DMS79 treated with DMSO at 0.1 percent for 48 hours (cell line): ENCODE results near the gene DPCD.
"Not testable (repeated sequence)": the region's sequence is repeated elsewhere in the genome, so short reads cannot be mapped to it uniquely, and the experiment has no call there.

Source experiments
- DNase-seq: peaks from one replicate; lab custom pipeline; 2025; lab: John Stamatoyannopoulos, UW

Gene DPCD

DNA sequence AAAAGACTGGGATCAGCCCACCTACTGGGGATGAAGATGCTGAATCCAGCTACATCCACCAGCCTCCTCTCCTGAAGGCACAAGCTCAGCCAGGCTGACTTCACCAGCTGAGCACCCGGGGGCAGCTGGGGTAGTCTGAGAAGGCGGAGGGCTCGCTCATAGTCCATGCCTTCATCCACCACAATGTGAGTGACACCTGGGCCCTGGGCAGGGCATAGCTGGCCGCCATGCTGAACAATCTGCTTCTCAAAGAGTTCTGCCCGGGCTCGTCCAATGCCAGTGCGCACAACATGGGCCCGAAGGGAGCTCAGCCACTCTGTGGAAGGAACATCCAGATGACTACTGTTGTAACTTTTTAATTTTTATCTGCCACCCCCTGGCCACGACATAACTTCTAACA lies 2.3 kb upstream of the DPCD start:
- no peak for DNase-seq

DNA sequence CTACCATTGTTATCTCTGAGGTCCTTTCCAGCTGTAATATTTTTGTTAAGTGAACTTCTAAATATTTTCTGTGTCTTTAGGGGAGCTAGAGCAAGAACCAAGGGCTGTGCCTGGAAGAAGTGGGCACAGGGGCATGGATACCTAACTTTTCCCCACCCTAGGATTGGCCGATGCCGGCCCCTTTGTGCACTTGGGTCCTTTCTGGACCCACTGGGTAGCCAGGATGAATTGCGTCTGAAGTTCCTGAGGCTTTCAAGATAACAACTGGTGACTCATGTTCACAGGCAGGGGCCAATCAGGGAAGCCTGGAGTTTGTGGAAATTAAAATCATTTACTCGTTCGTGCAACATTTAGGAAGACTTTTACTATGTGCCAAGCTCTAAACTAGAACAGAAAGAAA lies 758 bp downstream of the DPCD start:
- no peak for DNase-seq

DNA sequence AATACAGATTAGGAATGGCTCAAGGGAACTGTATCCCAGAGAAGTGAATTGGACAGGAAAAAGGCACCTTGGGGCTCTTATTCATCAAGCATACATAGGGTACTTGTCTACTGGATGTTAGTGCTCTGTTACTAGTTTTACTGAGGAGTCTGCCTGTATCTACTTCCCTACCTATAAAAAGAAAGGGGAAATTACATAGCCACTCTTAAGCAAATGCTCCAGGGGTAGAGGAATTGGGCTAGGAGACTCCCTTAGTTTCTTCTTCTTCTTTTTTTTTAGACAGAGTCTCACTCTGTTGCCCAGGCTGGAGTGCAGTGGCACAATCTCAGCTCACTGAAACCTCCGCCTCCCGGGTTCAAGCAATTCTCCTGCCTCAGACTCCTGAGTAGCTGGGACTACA lies 5.2 kb downstream of the DPCD start:
- not testable (repeated sequence) for DNase-seq

DNA sequence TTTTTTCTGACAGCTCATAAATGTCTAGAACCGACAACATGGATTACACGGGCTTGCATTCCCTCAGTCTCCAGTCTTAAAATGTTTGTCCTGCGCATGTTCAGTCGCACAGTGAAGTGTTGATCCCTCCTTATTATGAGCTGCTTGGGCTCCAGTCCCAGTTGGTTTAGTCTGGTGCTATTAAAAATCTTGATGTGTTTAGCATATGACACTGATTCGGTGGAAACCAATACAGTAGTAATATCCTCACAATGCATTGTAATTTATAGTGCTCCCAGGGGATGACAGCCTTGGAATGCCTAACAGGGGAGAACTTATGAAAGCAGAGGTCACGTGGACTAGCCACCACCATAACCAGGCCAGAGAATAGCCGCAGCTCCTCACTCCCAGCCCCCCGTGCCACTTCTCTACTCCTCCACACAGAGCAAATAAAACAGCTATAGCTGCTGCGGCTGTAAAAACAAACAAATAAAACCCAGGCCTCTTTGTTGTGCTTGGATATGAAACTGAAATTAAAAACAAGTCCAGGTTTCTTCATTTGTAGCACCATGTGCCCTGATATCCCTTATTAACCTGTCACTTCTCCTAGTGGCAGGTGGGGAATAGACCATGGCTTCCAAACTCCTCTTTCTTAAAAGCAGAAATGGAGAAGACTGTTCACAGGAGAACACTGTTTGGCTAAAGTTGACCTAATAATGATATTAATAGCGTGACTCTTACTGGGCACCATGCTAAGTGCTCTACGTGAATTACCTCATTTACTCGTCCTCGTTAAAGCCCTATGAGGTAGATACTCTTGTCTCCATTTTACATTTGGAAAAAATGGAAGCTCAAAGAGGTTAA lies 7.7 kb downstream of the DPCD start:
- peak; percentile 53 for DNase-seq

DNA sequence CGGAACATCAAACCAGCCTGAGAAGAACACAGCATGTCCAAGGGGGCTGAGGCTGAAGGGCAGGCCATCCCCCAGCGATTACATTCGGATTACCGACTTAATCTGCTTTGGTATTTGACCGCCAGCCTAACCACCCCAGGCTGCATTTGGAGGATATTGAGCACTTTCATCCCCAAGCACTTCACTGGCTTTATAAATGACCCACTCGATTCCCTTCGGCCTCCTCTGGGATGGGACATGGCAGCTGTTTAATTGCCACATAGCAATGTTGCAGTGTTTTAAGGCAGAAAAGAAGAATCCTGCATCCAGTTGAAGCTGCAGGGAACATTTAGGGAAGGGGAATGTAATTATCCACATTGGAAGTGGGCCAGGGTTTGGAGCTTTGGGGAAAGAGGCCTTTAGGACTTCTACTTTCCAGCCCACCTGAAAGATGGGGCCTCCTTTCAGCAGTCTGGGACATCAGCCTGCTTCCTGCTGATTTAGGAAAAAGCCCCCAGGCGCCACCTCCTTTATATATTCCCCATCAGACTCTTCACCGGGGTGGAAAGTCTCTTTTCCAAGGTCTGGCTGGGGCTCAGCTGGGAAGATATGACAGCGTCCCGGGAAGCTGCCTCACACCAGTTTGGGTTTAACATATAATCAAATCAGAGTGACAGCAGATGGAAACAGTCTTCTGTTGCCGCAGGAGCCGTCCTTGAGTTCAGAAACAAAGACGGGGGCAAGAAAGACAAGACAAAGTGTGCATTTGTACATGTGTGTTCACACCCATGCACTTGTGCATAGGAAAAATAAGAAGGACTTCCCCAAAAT lies 9.2 kb downstream of the DPCD start:
- no peak for DNase-seq

DNA sequence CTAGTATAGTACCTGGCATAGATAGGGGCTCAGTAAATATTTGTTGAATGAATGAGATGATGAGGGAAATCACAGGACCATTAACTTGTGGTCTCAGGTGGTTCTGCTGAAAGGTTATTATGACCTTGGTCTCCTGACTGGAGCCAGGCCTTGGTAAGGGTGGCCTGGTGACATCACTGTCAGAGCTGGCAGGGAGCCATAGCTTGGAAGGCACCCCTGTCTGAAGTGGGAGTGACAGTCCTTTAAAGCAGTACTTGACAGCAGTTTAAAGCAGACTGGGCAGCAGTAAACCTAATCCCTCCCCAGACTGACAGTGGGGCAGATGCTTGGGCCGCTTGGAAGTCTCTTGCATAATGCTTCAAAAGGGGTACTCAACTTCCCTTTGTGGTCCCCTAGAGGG lies 13.4 kb downstream of the DPCD start:
- peak; percentile 27 for DNase-seq

DNA sequence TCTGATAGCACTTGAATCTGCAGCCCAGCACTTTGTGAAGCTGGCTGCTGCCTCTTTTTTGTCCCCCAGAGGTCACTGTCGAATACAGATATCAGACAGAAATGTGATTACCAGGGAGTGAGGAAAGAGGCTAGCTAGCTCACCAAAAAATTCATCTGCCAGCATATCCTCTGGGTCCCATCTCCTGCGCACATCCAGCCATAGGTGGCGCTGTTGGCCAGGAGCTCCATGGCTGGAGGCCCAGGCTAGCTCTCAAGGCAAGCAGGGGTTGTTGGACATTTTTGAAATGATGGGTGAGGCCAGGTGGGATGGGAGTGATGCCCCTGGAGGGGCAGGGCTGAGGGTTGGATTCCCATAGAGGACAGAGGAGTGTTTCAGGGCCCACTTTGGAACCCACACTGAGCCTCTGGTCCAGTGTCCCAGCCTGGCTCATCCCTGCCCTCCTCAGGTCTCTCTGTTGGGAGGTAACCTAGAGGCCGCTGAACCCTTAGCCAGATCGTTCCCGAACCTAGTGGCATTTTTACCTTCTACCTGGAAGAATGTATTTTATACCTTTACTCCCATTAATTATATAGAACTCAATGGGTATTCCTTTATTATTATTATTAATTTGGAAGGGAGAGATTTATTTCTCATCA lies 14.8 kb downstream of the DPCD start:
- peak; percentile 54 for DNase-seq

DNA sequence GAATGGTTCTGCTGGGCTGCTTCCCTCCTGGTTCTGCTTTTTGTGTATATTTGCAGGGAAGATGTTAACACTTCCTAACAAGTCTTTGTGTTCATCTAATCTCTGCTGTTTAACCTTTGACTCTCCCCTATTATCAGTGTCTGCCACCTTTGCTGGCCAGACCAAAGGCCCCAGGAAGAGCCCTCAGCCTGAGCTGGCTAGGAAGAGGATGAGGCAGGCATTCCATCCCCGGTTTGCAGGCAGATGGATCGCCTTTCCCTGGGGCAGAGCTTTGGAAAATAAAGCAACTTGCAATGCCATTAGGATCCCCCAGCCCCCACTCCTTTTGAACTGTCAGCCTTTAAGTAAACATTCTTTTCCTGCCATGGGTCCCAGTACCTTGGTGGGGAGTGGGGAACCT lies 19.0 kb downstream of the DPCD start:
- DNase-seq = no peak

DNA sequence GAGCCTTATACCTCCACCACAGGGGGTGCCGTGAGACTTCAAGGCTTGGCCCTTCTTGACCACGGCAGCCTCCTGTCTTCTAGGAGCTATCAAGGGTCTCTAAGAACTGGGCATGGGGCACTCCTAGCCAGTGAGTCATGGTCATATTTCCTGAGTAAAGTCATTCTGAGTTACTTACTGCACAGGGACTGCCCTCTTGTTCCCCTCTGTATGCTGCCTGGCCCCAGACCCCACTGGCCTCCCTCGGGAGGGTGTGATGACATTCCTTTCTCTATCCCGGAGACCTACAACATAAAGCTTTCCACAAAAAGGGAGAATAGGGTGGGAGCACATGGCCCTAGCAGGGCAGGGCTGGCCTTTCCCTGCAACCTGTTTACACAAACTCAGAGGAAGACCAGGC lies 21.4 kb downstream of the DPCD start:
- DNase-seq = no peak

DNA sequence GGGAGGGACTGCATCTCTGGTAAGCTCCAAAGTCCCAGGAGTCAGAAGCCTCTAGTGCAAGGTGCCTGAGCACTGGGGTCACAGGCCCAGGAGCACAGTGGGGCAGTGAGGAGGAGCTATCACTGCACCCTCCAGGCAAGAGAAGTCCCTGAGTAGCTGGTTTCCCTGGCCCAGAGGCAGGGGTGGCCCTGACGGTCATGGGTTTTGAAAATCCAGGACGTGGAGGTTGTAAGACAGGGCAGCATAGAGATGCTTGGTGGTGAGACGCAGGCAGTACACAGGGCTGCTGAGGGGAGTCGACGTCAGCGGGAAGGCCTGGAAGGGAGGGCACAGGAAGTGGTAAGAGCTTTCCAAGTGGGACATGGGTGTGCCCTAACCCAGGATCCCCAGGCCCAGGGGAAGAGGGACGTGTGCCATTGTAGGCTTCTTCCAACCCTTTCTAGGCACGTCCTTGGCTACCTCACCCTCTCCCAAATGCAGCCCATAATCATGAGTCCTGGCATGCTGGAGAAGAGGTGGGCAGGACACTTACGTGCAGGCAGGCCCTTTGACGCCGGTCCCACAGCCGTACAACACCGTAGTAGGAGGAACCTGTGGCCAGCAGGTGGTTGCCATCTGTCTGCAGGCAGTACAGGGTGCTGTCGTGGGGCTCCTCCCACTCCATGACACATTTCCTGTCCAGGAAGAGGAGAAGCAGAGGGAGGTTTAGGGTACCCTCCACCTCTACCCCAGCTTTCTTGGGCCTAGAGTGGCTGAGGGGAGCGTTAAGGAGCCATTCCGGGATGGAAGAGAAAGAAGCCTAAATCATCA lies 23.2 kb downstream of the DPCD start:
- no peak for DNase-seq

DNA sequence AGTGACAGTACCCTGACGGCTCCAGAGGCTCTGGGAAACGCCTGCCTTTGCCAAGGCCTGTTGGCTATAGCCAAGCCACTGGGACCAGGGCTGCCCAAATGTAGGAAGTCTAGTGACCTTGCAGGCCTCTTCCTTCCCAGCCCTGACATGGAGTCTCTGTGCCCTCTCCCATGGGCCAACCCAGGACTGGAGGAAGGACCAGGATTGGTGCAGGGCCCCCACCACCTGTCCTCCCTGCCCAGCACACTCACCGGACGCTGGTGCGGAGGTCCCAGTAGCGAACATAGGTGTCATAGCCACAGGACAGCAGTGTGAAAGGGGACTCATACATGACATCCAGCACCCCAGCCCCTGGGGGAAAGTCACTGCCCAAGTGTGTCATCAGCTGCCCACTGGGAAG lies 24.0 kb downstream of the DPCD start:
- no peak for DNase-seq

DNA sequence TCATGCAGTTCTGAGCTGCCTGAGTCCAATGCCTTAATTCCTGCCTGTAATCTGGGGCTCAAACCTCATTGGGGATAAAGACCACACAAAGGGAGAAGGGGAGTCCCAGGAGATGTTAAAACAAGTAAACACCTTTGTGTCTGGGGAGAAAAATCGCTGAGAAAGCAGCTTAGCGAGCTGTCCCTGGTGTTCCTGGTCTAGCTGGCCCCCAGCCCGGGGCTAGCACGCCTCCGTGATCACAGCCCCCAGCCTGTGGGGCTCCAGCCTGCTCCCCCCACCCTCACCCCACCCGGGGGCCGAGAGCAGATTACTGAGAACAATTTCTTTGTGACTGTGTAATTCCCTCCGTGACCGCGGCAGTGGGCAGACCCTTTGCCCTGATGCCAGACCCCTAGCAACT lies 24.8 kb downstream of the DPCD start:
- DNase-seq = no peak

DNA sequence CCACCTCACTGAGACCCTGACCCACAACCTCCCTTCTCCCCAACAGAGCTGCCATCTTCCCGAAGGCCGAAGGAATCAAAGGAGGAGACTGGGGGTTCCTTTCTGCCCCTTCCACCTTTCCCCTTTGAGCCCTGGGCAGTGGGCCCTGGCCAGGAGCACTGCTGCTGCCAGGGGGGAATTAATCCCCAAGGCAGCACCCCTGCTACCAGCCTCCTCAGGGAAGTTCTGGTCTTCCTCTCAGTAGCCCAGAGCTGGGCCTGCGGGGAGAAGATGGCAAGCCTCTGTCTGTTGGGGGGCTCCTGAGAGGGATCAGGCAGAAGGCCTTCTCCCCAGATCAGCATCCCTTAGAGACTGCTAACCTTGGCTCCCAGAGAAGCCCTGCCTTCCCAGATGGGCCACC lies 25.5 kb downstream of the DPCD start:
- DNase-seq = no peak

DNA sequence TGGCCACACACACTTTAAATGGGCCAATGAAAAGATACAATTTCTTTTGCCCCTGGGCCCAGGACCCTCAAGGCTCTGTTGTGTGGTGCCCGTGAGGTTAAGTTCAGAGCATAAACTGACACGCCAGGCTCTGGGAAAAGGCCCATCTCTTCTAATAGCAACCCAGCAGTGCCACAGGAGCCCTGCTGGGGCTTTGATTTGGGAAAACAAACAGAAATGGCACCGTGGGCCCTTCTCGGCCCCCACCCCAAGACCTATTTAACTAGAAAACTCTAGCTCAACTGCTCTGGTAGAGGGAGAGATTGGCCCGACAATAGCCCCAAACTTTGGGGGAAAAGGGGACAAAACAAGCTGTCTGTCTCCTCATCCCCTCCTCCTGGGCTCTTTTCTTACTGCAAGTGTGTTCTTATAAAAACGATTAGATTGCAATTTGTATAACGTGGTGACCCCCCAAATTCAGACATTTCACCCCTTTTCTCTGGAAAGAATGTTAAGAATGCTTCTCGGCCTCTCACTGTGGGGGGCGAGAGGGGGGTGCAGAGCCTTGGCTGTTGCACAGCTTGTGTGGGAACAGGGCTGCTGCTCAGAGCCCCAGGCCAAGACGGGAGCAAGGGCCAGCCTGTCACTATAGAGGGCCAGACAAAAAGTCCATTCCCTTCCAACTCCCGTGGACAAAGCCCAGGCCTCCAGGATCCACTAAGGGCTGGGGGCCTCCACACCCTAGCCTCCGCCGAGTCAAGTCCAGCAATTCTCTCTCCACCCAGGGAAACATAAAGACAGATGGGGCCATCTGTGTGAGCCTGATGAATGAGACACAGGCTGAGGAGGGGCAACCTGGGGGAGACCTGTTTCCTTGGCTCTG lies 26.8 kb downstream of the DPCD start:
- no peak for DNase-seq

DNA sequence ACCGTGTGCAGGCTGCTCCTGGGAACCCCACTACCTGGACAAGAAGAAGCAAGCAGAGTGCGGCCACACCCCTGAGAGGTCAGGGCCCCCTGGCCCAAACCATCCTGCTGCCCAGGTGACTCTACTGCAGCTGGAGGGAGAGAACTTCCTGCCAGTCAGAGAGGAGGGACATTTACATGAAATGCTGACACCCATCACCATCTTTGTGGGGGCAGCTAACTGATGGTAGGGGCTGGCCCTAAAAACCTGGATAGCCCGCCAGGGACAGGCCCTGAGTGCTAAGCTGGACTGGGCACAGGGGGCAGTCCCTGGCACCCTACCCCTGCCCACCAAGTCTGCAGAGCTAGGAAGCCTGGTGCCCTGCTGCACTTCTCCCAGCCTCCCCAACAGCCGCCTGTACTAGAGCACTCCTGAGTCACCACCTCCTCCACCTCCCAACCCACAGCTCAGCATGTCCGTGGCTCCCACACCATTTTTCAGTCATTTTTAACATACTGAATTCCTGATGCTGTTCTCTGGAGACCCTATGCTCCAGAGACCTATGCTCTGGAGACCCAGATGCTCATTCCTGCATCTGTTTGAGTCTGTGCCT lies 27.5 kb downstream of the DPCD start:
- DNase-seq = no peak

DNA sequence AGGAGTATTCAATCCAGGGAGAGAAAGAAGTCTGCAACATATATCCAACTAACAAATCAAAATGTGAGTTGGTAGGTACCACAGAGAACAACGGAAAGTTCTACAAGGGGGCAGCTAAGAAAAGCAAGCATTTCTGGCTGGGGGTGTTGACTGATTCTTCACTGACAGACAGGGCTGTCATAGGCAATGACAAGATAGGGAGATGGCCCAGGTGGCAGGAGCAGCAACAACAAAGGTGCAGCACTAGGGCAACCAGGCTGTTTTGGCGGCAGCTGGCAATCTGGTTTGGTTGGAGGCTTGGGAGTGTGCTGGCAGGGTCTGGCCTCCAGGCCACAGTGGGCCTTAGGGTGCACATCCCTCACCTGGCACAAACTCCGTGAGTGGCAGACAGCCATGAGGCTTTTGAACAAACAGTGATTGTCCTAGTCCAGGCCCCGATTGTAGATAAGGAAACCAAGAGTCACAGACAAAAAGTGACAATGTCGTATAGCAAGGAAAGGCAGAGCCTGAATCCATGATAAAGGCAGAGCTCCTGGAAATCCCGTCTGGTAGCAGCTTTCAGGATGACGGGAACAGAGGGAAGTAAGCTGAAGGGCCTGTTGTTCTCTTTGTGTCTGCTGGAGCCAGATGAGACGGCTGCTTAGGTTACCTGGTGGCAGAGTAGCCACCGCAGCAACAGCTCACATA lies 28.4 kb downstream of the DPCD start:
- DNase-seq = no peak

DNA sequence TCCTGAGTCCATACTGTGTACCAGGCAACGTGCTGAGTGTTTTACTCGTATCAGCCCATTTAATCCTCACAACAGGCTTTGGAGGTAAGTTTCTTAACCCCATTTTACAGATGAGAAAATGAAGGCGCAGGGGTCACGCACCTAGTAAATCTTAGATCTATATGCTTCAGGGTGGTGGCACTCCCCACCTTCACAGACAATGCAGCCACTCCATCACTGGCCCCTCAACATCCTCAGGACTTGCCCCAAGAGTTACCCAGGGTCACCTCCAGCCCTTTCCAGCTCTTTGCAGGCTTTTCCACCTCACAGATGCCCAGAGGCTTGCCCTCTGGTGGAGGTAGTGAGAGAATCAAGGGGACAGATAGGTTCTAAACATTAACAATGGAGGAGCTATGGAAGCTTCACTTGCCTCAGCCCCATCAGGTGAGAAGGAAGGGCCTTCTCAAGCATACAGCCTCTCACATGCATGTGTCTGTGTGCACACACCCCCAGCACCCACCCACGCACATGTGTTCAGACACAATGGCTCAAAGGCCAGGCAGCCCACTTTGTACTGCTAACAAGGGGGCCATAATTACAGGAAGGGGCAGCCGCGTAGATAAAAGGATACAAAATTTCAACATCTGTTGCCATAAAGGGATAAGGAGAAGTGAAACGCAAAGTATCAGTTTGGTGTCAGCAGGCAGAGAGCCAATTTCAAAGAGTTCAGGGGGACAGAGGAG lies 29.1 kb downstream of the DPCD start:
- DNase-seq = no peak

DNA sequence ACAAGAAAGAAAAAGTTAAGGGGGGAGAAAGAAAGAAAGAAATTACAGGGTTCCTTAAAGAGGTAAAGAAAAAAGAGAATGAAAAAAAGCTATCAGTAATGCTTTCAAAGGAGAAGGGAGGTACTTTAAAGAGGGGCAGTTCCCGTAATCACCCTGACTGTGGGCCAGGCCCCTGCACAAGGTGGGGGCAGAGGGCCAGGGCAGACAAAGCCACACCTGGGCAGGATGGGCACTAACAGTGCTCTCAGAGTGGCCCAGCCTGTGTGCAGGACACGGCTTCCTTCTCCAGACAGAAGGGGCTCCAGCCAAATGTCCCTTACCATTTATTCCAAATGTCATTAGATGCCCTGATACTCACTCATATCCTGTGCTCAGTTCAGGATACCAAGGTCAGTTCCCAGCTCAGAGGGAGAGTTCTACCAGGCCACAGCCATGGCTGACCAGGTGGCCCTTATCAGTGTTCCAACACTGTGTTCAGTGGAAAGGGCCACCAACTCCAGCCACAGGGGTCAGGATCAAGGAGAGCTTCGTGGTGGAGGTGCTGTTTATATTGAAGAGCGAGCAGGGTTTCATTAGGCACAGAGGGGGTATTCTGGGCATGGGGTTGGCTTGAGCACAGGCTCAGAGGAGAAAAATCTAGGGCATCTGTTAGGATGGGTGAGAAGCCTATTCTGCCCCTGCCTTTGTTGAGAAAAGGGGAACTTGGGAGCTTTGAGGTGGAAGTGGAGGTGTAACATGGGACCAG lies 29.9 kb downstream of the DPCD start:
- no peak for DNase-seq

DNA sequence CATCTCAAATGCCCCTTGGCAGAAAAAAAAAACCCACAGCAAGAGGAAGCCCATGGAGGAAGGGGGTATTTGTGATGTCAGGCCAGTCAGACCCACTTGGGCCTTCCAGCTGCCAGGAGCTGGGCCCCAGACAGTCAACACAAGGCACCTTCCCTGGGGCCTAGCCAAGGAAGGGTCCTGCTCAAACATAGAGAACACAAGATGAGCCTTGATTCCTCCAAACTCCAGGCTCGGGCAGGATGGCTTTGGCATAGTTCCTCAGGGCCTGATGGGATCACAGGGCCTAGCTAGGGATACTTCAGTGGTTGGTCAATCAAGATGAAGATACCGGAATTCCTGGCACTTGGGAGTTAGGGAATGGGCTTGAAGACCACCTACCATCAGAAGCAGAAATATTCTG lies 30.8 kb downstream of the DPCD start:
- DNase-seq = no peak
